SH-SY5Y (cell line): ENCODE data around the gene LARP6.

Source experiments
- GATA2 ChIP-seq: IDR thresholded peaks from 2 replicates; pipeline ENCODE4 v1.6.1; 2011; ENCODE audit warnings: mild to moderate bottlenecking, low read depth, low read length
- GATA3 ChIP-seq: IDR thresholded peaks from 2 replicates; pipeline ENCODE4 v1.6.1; 2011; ENCODE audit warnings: low read depth, mild to moderate bottlenecking, low read length, moderate library complexity

DNA sequence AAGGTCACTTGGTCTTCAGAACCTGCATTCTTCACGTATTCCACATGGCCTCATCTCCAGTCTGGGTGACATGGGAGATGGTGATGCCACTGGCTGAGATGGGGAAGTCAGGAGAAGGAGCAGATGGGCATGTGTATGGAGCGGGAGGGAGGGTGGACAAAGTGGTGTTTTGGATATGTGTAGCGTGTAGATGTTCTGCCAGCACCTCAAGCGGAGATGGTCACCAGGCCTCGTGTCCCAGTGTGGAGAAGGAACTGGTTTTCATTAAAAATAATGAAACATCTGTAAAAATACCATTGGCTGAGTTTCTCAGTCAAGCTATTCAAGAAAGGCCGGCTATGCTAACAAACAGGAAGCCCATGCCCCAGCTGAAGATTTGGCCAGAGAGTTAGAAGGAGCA, 26.2 kb downstream of the LARP6 start:
- TF ChIP-seq GATA2 (no peak), GATA3 (no peak)
